IPS-20b (cell line): ENCODE results near the gene RALB.

ENCODE experiments used
- H3K27ac ChIP-seq: one replicate; pipeline ENCODE4 v1.5.1; 2013; ENCODE audit warnings: low read length
- H3K27me3 ChIP-seq: 2 replicates; pipeline ENCODE4 v1.6.1; 2013; ENCODE audit warnings: mild to moderate bottlenecking, low read length, inconsistent platforms; ENCODE audit not compliant: insufficient read depth
- H3K36me3 ChIP-seq: 2 replicates; pipeline ENCODE4 v1.6.1; 2013; ENCODE audit warnings: low read depth, mild to moderate bottlenecking, inconsistent platforms, low read length, moderate library complexity; ENCODE audit not compliant: insufficient read depth
- H3K4me1 ChIP-seq: 2 replicates; pipeline ENCODE4 v1.6.1; 2013; ENCODE audit warnings: mild to moderate bottlenecking, control low read depth, inconsistent platforms, low read length, moderate library complexity; ENCODE audit not compliant: insufficient read depth
- H3K4me3 ChIP-seq: 2 replicates; pipeline ENCODE4 v1.5.1; 2013; ENCODE audit warnings: mild to moderate bottlenecking, low read length, inconsistent platforms
- H3K9ac ChIP-seq: 2 replicates; pipeline ENCODE4 v1.6.1; 2013; ENCODE audit warnings: low read depth, mild to moderate bottlenecking, inconsistent platforms, low read length, moderate library complexity
- H3K9me3 ChIP-seq: 2 replicates; pipeline ENCODE4 v1.6.1; 2013; ENCODE audit warnings: mild to moderate bottlenecking, low read depth, low read length, inconsistent platforms; ENCODE audit not compliant: insufficient read depth

The RALB gene

GRCh38 chr2:120260736-120261135, 8.1 kb downstream of the RALB start:
- H3K4me1 ChIP-seq = peaks cover 3% of the 10 kb centered on the region; the same call in 1 of the 2 replicates
- no peak overlapping the region for H3K27ac ChIP-seq
- H3K36me3 ChIP-seq = no peaks in the 10 kb centered on the region
- peaks cover 2% of the 10 kb centered on the region; the same call in 1 of the 2 replicates for H3K27me3 ChIP-seq
- H3K9ac ChIP-seq = no peak overlapping the region
- no peak overlapping the region for H3K4me3 ChIP-seq
- peaks cover 4% of the 10 kb centered on the region; the same call in 1 of the 2 replicates for H3K9me3 ChIP-seq

- no peaks in the 10 kb centered on the region for H3K27me3 ChIP-seq
- H3K27ac ChIP-seq = no peak overlapping the region
- H3K4me1 ChIP-seq = peaks cover 3% of the 10 kb centered on the region; the same call in 1 of the 2 replicates
- no peak overlapping the region for H3K9ac ChIP-seq
- no peak overlapping the region for H3K4me3 ChIP-seq
- H3K36me3 ChIP-seq = no peaks in the 10 kb centered on the region
- H3K9me3 ChIP-seq = peaks cover 4% of the 10 kb centered on the region; the same call in 1 of the 2 replicates
Measured at GRCh38 chr2:120261387-120262006, 8.8 kb downstream of the RALB start.

- no peak overlapping the region for H3K4me3 ChIP-seq
- H3K9me3 ChIP-seq = peaks cover 4% of the 10 kb centered on the region; the same call in 1 of the 2 replicates
- no peak overlapping the region for H3K9ac ChIP-seq
- H3K4me1 ChIP-seq = peaks cover 3% of the 10 kb centered on the region; the same call in 1 of the 2 replicates
- H3K27ac ChIP-seq = no peak overlapping the region
- no peaks in the 10 kb centered on the region for H3K36me3 ChIP-seq
- H3K27me3 ChIP-seq = no peaks in the 10 kb centered on the region
Measured at GRCh38 chr2:120262150-120262549, 9.5 kb downstream of the RALB start.

- no peaks in the 10 kb centered on the region for H3K27me3 ChIP-seq
- H3K27ac ChIP-seq = no peak overlapping the region
- no peaks in the 10 kb centered on the region for H3K36me3 ChIP-seq
- no peak overlapping the region for H3K4me3 ChIP-seq
- no peak overlapping the region for H3K9ac ChIP-seq
- peaks cover 3% of the 10 kb centered on the region; the same call in 1 of the 2 replicates for H3K4me1 ChIP-seq
- peaks cover 4% of the 10 kb centered on the region; the same call in 1 of the 2 replicates for H3K9me3 ChIP-seq
Measured at GRCh38 chr2:120262761-120263428, 10.2 kb downstream of the RALB start.

GRCh38 chr2:120265006-120265405, 12.4 kb downstream of the RALB start:
- Histone ChIP-seq H3K9me3 (peaks cover 8% of the 10 kb centered on the region; the same call in 1 of the 2 replicates), H3K27me3 (no peaks in the 10 kb centered on the region), H3K36me3 (no peaks in the 10 kb centered on the region), H3K27ac (no peak overlapping the region), H3K4me3 (no peak overlapping the region), H3K9ac (no peak overlapping the region), H3K4me1 (peaks cover 3% of the 10 kb centered on the region; the same call in 1 of the 2 replicates)

- no peaks in the 10 kb centered on the region for H3K27me3 ChIP-seq
- H3K4me3 ChIP-seq = no peak overlapping the region
- peaks cover 3% of the 10 kb centered on the region; the same call in 1 of the 2 replicates for H3K4me1 ChIP-seq
- no peak overlapping the region for H3K9ac ChIP-seq
- no peak overlapping the region for H3K27ac ChIP-seq
- peaks cover 5% of the 10 kb centered on the region; the same call in 1 of the 2 replicates for H3K9me3 ChIP-seq
- no peaks in the 10 kb centered on the region for H3K36me3 ChIP-seq
Measured at GRCh38 chr2:120267348-120267747, 14.7 kb downstream of the RALB start.

- no peak overlapping the region for H3K9ac ChIP-seq
- no peak overlapping the region for H3K4me3 ChIP-seq
- no peak overlapping the region for H3K27ac ChIP-seq
- no peaks in the 10 kb centered on the region for H3K36me3 ChIP-seq
- H3K4me1 ChIP-seq = peaks cover 3% of the 10 kb centered on the region; the same call in 1 of the 2 replicates
- no peaks in the 10 kb centered on the region for H3K27me3 ChIP-seq
- H3K9me3 ChIP-seq = peaks cover 5% of the 10 kb centered on the region; the same call in 1 of the 2 replicates
Measured at GRCh38 chr2:120269076-120269744, 16.6 kb downstream of the RALB start.

GRCh38 chr2:120269816-120270215, 17.2 kb downstream of the RALB start:
- H3K4me1 ChIP-seq = peaks cover 3% of the 10 kb centered on the region; the same call in 1 of the 2 replicates
- H3K9me3 ChIP-seq = peaks cover 5% of the 10 kb centered on the region; the same call in 1 of the 2 replicates
- H3K27ac ChIP-seq = no peak overlapping the region
- H3K4me3 ChIP-seq = no peak overlapping the region
- H3K27me3 ChIP-seq = no peaks in the 10 kb centered on the region
- no peaks in the 10 kb centered on the region for H3K36me3 ChIP-seq
- H3K9ac ChIP-seq = no peak overlapping the region

GRCh38 chr2:120271711-120272379, 19.2 kb downstream of the RALB start:
- Histone ChIP-seq H3K4me1 (no peaks in the 10 kb centered on the region), H3K36me3 (no peaks in the 10 kb centered on the region), H3K4me3 (no peak overlapping the region), H3K27ac (no peak overlapping the region), H3K9me3 (peaks cover 12% of the 10 kb centered on the region; the same call in 1 of the 2 replicates), H3K27me3 (no peaks in the 10 kb centered on the region), H3K9ac (no peak overlapping the region)

GRCh38 chr2:120272763-120273481, 20.3 kb downstream of the RALB start:
- H3K4me1 ChIP-seq = no peaks in the 10 kb centered on the region
- no peak overlapping the region for H3K9ac ChIP-seq
- H3K36me3 ChIP-seq = no peaks in the 10 kb centered on the region
- H3K27ac ChIP-seq = no peak overlapping the region
- no peak overlapping the region for H3K4me3 ChIP-seq
- peaks cover 12% of the 10 kb centered on the region; the same call in 1 of the 2 replicates for H3K9me3 ChIP-seq
- H3K27me3 ChIP-seq = no peaks in the 10 kb centered on the region
